Breast epithelium (tissue), 4 donors: ENCODE measurements around the gene PRAC2. TPM values are rescaled to one million over a fixed set of nuclear protein-coding genes. Genes with fewer than 3 reads are reported as not detected.

Source experiments
- DNase-seq, 2 donors: peaks; one replicate each; pipeline ENCODE4 v3.0.0-alpha.2; 2019; ENCODE audit warnings: low spot score in 2 of 2
- H3K27ac ChIP-seq, 2 donors: fragments of 200-600 bp; sonication (generic) in 1 of 2; one replicate each; pipeline ENCODE4 v1.5.1; 2016 to 2019; ENCODE audit warnings: mild to moderate bottlenecking in 1 of 2
- H3K27me3 ChIP-seq, 2 donors: fragments of 200-600 bp; sonication (generic) in 1 of 2; one replicate each; pipeline versions ENCODE4 v1.5.1 to v1.6.0; 2017 to 2019; ENCODE audit warnings: control low read depth in 1 of 2, mild to moderate bottlenecking in 1 of 2
- H3K36me3 ChIP-seq: fragments of 200-600 bp; one replicate; pipeline ENCODE4 v1.5.1; 2019
- H3K4me1 ChIP-seq, 2 donors: fragments of 200-600 bp; sonication (generic); one replicate each; pipeline ENCODE4 v1.5.1; 2016 to 2019; ENCODE audit warnings: control low read depth in 1 of 2
- H3K4me3 ChIP-seq, 3 donors: fragments of 200-600 bp; sonication (generic); 1 replicate in 2 of 3; 2 replicates in 1 of 3; pipeline ENCODE4 v1.5.1; 2016 to 2019; ENCODE audit warnings: mild to moderate bottlenecking in 3 of 3, moderate library complexity in 2 of 3
- H3K9me3 ChIP-seq, 2 donors: fragments of 200-600 bp; sonication (generic) in 1 of 2; one replicate each; pipeline ENCODE4 v1.5.1; 2016 to 2019; ENCODE audit warnings: control low read depth in 1 of 2
- POLR2A ChIP-seq: fragments of 450-650 bp; IDR thresholded peaks from one replicate; pipeline ENCODE4 v1.6.1; 2016; ENCODE audit warnings: antibody characterized with exemption, mild to moderate bottlenecking, moderate library complexity
- POLR2AphosphoS5 ChIP-seq, 3 donors: sonication (generic); formaldehyde crosslinking; IDR thresholded peaks; one replicate each; pipeline ENCODE4 v1.6.1; 2017; ENCODE audit warnings: antibody characterized with exemption in 3 of 3
- intact Hi-C: fragments of 100-400 bp; cut with DNase I; formaldehyde crosslinking; loops from one replicate; pipeline ENCODE4 v1.15.1; 2023; ENCODE audit warnings: low total_unique reads
- total RNA-seq, 3 donors: library from RNA; depleted of rRNA; stranded (reverse); fragments of >200 nt; gene quantifications; one replicate each; pipeline ENCODE4 v1.1.0, GENCODE V29; 2016
- TF ChIP-seq, protein P1 (sequence below), 3 donors: fragments of 450-650 bp; IDR thresholded peaks; one replicate each; pipeline ENCODE4 v1.5.1; 2016 to 2017; ENCODE audit warnings: antibody characterized with exemption in 3 of 3, mild to moderate bottlenecking in 3 of 3, moderate library complexity in 3 of 3

Gene PRAC2
- total RNA-seq, 3 donors from 2014 or later: not detected

DNA sequence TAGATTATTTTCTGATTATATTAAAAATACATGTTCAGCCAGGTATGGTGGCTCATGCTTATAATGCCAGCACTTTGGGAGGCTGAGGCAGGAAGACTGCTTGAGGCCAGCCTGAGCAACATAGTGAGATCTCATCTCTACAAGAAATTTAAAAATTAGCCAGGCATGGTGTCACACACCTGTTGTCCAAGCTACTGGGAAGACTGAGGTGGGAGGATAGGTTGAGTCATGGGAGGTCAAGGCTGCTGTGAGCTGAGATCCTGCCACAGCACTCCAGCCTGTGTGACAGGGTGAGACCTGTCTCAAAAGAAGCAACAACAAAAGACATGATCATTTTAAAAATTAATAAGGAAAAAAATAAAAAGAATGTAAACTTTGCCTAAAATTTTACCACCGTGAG, 41.4 kb upstream of the PRAC2 start:
- H3K27me3 ChIP-seq: peaks cover 0 to 30% of the 10 kb centered on the region in 2 donors
- no peaks in the 10 kb centered on the region for H3K4me1 ChIP-seq
- intact Hi-C loops: no loop called here
- TF ChIP-seq, protein P1, sequence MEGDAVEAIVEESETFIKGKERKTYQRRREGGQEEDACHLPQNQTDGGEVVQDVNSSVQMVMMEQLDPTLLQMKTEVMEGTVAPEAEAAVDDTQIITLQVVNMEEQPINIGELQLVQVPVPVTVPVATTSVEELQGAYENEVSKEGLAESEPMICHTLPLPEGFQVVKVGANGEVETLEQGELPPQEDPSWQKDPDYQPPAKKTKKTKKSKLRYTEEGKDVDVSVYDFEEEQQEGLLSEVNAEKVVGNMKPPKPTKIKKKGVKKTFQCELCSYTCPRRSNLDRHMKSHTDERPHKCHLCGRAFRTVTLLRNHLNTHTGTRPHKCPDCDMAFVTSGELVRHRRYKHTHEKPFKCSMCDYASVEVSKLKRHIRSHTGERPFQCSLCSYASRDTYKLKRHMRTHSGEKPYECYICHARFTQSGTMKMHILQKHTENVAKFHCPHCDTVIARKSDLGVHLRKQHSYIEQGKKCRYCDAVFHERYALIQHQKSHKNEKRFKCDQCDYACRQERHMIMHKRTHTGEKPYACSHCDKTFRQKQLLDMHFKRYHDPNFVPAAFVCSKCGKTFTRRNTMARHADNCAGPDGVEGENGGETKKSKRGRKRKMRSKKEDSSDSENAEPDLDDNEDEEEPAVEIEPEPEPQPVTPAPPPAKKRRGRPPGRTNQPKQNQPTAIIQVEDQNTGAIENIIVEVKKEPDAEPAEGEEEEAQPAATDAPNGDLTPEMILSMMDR (IDR thresholded peaks at IDR 0.05): no peak
- TF ChIP-seq POLR2AphosphoS5 (IDR thresholded peaks at IDR 0.05) (no peak), POLR2A (no peak)
- no peaks in the 10 kb centered on the region for H3K9me3 ChIP-seq
- H3K27ac ChIP-seq: no peak overlapping the region
- no peaks in the 10 kb centered on the region for H3K36me3 ChIP-seq
- no peak for DNase-seq
- H3K4me3 ChIP-seq: no peak overlapping the region

DNA sequence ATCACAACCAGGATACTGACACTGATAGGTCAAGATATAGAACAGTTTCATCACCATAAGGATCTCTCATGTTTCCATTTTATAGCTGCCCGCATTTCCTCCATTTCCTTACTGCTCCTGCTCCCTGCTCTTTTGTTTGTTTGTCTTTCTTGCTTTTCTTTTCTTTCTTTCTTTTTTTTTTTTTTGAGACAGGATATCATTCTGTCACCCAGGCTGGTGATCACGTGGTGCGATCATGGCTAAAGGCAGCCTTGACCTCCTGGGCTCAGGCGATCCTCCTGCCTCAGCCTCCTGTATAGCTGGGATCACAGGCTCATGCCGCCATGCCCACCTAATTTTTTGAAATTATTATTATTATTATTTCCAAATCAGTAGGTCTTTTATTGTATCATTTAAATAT, 32.3 kb upstream of the PRAC2 start:
- TF ChIP-seq POLR2AphosphoS5 (IDR thresholded peaks at IDR 0.05): no peak
- no peak for TF ChIP-seq POLR2A
- TF ChIP-seq, protein P1 (IDR thresholded peaks at IDR 0.05): no peak
- Histone ChIP-seq H3K9me3 (peaks cover 0 to 6% of the 10 kb centered on the region in 2 donors), H3K4me1 (no peaks in the 10 kb centered on the region), H3K4me3 (no peak overlapping the region), H3K36me3 (no peaks in the 10 kb centered on the region), H3K27me3 (peaks cover 0 to 10% of the 10 kb centered on the region in 2 donors), H3K27ac (no peak overlapping the region)
- intact Hi-C loops: no loop called here
- DNase-seq: no peak

DNA sequence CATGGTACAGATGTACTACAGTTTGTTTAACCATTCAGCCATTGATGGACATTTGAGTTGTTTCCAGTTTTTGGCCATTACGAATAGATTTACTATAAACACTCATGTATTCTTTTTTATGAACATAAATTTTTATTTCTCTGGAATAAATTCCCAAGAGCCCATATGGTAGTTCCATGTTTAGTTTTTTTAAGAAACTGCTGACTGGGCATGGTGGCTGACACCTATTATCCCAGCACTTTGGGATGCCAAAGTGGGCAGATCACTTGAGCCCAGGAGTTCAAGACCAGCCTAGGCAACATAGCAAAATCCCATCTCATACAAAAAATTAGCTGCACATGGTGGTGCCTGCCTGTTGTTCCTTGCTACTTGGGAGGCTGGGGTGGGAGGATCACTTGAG, 30.9 kb upstream of the PRAC2 start:
- Histone ChIP-seq H3K27me3 (peaks cover 0 to 20% of the 10 kb centered on the region in 2 donors), H3K9me3 (peaks cover 0 to 6% of the 10 kb centered on the region in 2 donors), H3K36me3 (no peaks in the 10 kb centered on the region), H3K27ac (no peak overlapping the region), H3K4me3 (no peak overlapping the region), H3K4me1 (no peaks in the 10 kb centered on the region)
- intact Hi-C loops: no loop called here
- DNase-seq: no peak
- TF ChIP-seq POLR2A (no peak), POLR2AphosphoS5 (IDR thresholded peaks at IDR 0.05) (no peak)
- TF ChIP-seq, protein P1 (IDR thresholded peaks at IDR 0.05): no peak

DNA sequence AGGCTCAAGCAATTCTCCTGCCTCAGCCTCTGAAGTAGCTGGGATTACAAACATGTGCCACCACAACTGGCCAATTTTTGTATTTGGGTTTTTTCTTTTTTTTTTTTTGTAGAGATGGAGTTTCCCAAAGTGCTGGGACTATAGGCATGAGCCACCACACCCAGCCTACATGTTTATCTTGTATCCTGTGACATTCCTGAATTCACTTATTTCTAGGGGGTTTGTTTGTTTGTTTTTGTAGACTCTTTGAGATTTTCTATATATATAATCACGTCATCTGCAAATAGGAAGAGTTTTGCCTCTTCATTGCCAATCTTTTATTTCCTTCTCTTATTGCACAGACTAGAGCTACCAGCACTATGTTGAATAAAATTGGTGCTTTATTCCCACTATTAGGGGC, 29.8 kb upstream of the PRAC2 start:
- no peak overlapping the region for H3K27ac ChIP-seq
- no peaks in the 10 kb centered on the region for H3K36me3 ChIP-seq
- no peak for DNase-seq
- H3K9me3 ChIP-seq: peaks cover 0 to 6% of the 10 kb centered on the region in 2 donors
- TF ChIP-seq POLR2AphosphoS5 (IDR thresholded peaks at IDR 0.05) (no peak), POLR2A (no peak)
- TF ChIP-seq, protein P1 (IDR thresholded peaks at IDR 0.05): no peak
- peaks cover 0 to 24% of the 10 kb centered on the region in 2 donors for H3K27me3 ChIP-seq
- intact Hi-C loops: no loop called here
- H3K4me3 ChIP-seq: no peak overlapping the region
- no peaks in the 10 kb centered on the region for H3K4me1 ChIP-seq

DNA sequence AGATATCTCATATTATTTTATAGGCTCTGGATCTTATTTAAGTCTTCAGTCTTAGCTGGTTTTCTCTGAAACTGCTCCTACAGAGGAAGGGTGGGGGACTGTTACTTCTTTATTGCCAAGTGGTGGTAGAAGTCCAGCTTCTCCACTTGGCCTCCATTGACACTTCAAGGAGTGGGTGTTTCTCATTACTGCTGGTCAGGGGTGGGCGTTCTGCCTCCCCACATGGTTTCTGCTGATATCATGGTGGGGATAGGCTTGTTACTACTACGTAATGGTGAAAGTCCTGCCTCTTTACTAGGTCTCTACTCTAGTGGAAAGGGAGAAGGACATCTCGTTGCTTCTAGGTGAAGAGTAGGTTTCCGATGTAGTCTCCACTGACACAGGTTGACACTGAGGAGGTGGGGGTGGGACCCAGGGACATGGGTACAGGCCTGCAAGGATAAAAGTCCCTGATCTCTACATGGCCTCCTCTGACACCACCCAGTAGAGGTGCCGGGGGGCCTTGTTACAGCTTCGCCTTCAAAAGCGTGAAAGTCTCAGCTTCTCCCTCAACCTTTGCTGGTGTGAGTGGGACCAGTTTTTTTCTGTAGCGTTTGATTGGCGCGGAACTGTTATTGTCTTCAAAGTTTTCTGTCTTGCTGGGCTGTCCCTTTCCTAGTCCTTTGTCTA, 21.0 kb upstream of the PRAC2 start:
- H3K9me3 ChIP-seq: no peaks in the 10 kb centered on the region
- no peak overlapping the region for H3K27ac ChIP-seq
- intact Hi-C loops: no loop called here
- H3K36me3 ChIP-seq: no peaks in the 10 kb centered on the region
- H3K4me1 ChIP-seq: no peaks in the 10 kb centered on the region
- TF ChIP-seq POLR2A: no peak
- no peak for TF ChIP-seq POLR2AphosphoS5 (IDR thresholded peaks at IDR 0.05)
- TF ChIP-seq, protein P1 (IDR thresholded peaks at IDR 0.05): no peak
- peaks cover 0 to 57% of the 10 kb centered on the region in 2 donors for H3K27me3 ChIP-seq
- H3K4me3 ChIP-seq: no peak overlapping the region
- no peak for DNase-seq
